ENCODE data around the gene SAMSN1. TPM values are rescaled to one million over a fixed set of nuclear protein-coding genes. Genes with fewer than 3 reads are reported as not detected.
A peak's percentile ranks its signal among the peaks of the same experiment; 100 is the strongest.
"Not testable (repeated sequence)": the region's sequence is repeated elsewhere in the genome, so short reads cannot be mapped to it uniquely, and the experiment has no call there.

Gene SAMSN1
- total RNA-seq, 2 experiments from 2014 or later, result 47.5 to 48.4 TPM

GRCh38 chr21:14560139-14560538, 14.0 kb upstream of the SAMSN1 start:
- peaks cover 6% of the 10 kb centered on the region for H3K36me3 Mint-ChIP-seq
- H3K27me3 Mint-ChIP-seq, result no peaks in the 10 kb centered on the region
- intact Hi-C loops (cut with micrococcal nuclease), result no loop called here
- H3K27ac Mint-ChIP-seq, result no peak overlapping the region
- peaks cover 23% of the 10 kb centered on the region for H3K4me1 Mint-ChIP-seq (ENCODE audit: low read depth)
- DNase-seq, result no peak
- CTCF ChIA-PET, result no interaction called here
- H3K9me3 Mint-ChIP-seq, result peaks cover 10% of the 10 kb centered on the region
- POLR2A ChIA-PET, result no interaction called here
- H3K4me3 Mint-ChIP-seq, result no peak overlapping the region

- Mint-ChIP-seq H3K9me3 (peaks cover 10% of the 10 kb centered on the region), H3K36me3 (peaks cover 6% of the 10 kb centered on the region), H3K27me3 (no peaks in the 10 kb centered on the region), H3K27ac (no peak overlapping the region), H3K4me1 (ENCODE audit: low read depth) (peaks cover 32% of the 10 kb centered on the region), H3K4me3 (no peak overlapping the region)
- CTCF ChIA-PET, result no interaction called here
- DNase-seq, result no peak
- POLR2A ChIA-PET, result no interaction called here
- intact Hi-C loops (cut with micrococcal nuclease), result no loop called here
These were observed 13.0 kb upstream of the SAMSN1 start for GRCh38 chr21:14559102-14559501.

GRCh38 chr21:14557413-14557812, 11.3 kb upstream of the SAMSN1 start:
- POLR2A ChIA-PET, result no interaction called here
- Mint-ChIP-seq H3K4me1 (ENCODE audit: low read depth) (peaks cover 32% of the 10 kb centered on the region), H3K9me3 (peaks cover 10% of the 10 kb centered on the region), H3K4me3 (no peak overlapping the region), H3K27me3 (no peaks in the 10 kb centered on the region), H3K36me3 (peaks cover 6% of the 10 kb centered on the region), H3K27ac (no peak overlapping the region)
- intact Hi-C loops (cut with micrococcal nuclease), result no loop called here
- no peak for DNase-seq
- CTCF ChIA-PET, result no interaction called here

- Mint-ChIP-seq H3K4me1 (ENCODE audit: low read depth) (peaks cover 35% of the 10 kb centered on the region), H3K4me3 (no peak overlapping the region), H3K27me3 (no peaks in the 10 kb centered on the region), H3K27ac (peak overlapping the region; percentile 16), H3K36me3 (peaks cover 1% of the 10 kb centered on the region), H3K9me3 (no peaks in the 10 kb centered on the region)
- peak; percentile 59 for DNase-seq
- intact Hi-C loops (cut with micrococcal nuclease), result no loop called here
- ChIA-PET POLR2A (no interaction called here), CTCF (interaction anchor here (1.5 kb wide), 1 partner anchor 32 kb away, joined by 3 read pairs; no protein-coding TSS in a partner anchor)
These were observed 8.8 kb upstream of the SAMSN1 start for GRCh38 chr21:14554948-14555347.

- intact Hi-C loops (cut with micrococcal nuclease), result no loop called here
- H3K9me3 Mint-ChIP-seq, result no peaks in the 10 kb centered on the region
These were observed 7.3 kb upstream of the SAMSN1 start for GRCh38 chr21:14553422-14553821.

GRCh38 chr21:14551741-14552140, 5.6 kb upstream of the SAMSN1 start:
- ChIA-PET CTCF (no interaction called here), POLR2A (no interaction called here)
- H3K36me3 Mint-ChIP-seq, result peaks cover 1% of the 10 kb centered on the region
- H3K9me3 Mint-ChIP-seq, result no peaks in the 10 kb centered on the region
- peaks cover 60% of the 10 kb centered on the region for H3K4me1 Mint-ChIP-seq (ENCODE audit: low read depth)
- H3K27ac Mint-ChIP-seq, result no peak overlapping the region
- H3K4me3 Mint-ChIP-seq, result no peak overlapping the region
- no peak for DNase-seq
- intact Hi-C loops (cut with micrococcal nuclease), result no loop called here
- no peaks in the 10 kb centered on the region for H3K27me3 Mint-ChIP-seq

More at GRCh38 chr21:14553422-14553821, 7.3 kb upstream of the SAMSN1 start:
- H3K27ac Mint-ChIP-seq, result no peak overlapping the region
- CTCF ChIA-PET, result interaction anchor here (1.0 to 1.1 kb wide), 2 partner anchors 10 to 183 kb away, joined by 4 read pairs; no protein-coding TSS in a partner anchor
- DNase-seq, result no peak
- peaks cover 48% of the 10 kb centered on the region for H3K4me1 Mint-ChIP-seq (ENCODE audit: low read depth)
- H3K4me3 Mint-ChIP-seq, result no peak overlapping the region
- POLR2A ChIA-PET, result no interaction called here
- no peaks in the 10 kb centered on the region for H3K27me3 Mint-ChIP-seq
- peaks cover 1% of the 10 kb centered on the region for H3K36me3 Mint-ChIP-seq

- intact Hi-C loops (cut with micrococcal nuclease), result no loop called here
These were observed 4.0 kb upstream of the SAMSN1 start for GRCh38 chr21:14550135-14550534.

GRCh38 chr21:14548779-14549178, 2.7 kb upstream of the SAMSN1 start:
- CTCF ChIA-PET, result no interaction called here
- intact Hi-C loops (cut with micrococcal nuclease), result loop anchor here (1.0 to 5.0 kb wide), 7 partner anchors 25 to 1184 kb away; no protein-coding TSS in a partner anchor
- no peaks in the 10 kb centered on the region for H3K27me3 Mint-ChIP-seq
- peak overlapping the region; percentile 82 for H3K27ac Mint-ChIP-seq
- peak overlapping the region; percentile 34 for H3K4me3 Mint-ChIP-seq
- no peak for DNase-seq
- POLR2A ChIA-PET, result no interaction called here
- H3K4me1 Mint-ChIP-seq (ENCODE audit: low read depth), result peaks cover 48% of the 10 kb centered on the region
- H3K9me3 Mint-ChIP-seq, result no peaks in the 10 kb centered on the region
- H3K36me3 Mint-ChIP-seq, result peaks cover 7% of the 10 kb centered on the region

More at GRCh38 chr21:14550135-14550534, 4.0 kb upstream of the SAMSN1 start:
- Mint-ChIP-seq H3K27ac (peak overlapping the region; percentile 18), H3K9me3 (no peaks in the 10 kb centered on the region), H3K4me3 (no peak overlapping the region), H3K36me3 (peaks cover 1% of the 10 kb centered on the region), H3K27me3 (no peaks in the 10 kb centered on the region), H3K4me1 (ENCODE audit: low read depth) (peaks cover 54% of the 10 kb centered on the region)
- POLR2A ChIA-PET, result interaction anchor here (0.6 to 0.7 kb wide), 2 partner anchors 15 to 81 kb away, joined by 3 read pairs; no protein-coding TSS in a partner anchor
- DNase-seq, result no peak
- CTCF ChIA-PET, result interaction anchor here (0.8 kb wide), 1 partner anchor 97 kb away, joined by 3 read pairs; no protein-coding TSS in a partner anchor

- POLR2A ChIA-PET, result interaction anchor here (1.2 kb wide), 1 partner anchor 21 kb away, joined by 3 read pairs; no protein-coding TSS in a partner anchor
- peaks cover 8% of the 10 kb centered on the region for H3K36me3 Mint-ChIP-seq
- H3K27ac Mint-ChIP-seq, result peak overlapping the region; percentile 82
- no peaks in the 10 kb centered on the region for H3K9me3 Mint-ChIP-seq
- no peaks in the 10 kb centered on the region for H3K27me3 Mint-ChIP-seq
- H3K4me1 Mint-ChIP-seq (ENCODE audit: low read depth), result peaks cover 50% of the 10 kb centered on the region
- DNase-seq, result no peak
- CTCF ChIA-PET, result interaction anchor here (0.7 kb wide), 1 partner anchor 8 kb away, joined by 3 read pairs; no protein-coding TSS in a partner anchor
- intact Hi-C loops (cut with micrococcal nuclease), result loop anchor here (1.0 to 5.0 kb wide), 10 partner anchors 25 to 1184 kb away; partner anchors contain the start of gene HSPA13
- H3K4me3 Mint-ChIP-seq, result peak overlapping the region; percentile 68
These were observed 1.9 kb upstream of the SAMSN1 start for GRCh38 chr21:14547834-14548513.

- H3K4me3 Mint-ChIP-seq, result not testable (repeated sequence)
These were observed 604 bp upstream of the SAMSN1 start for GRCh38 chr21:14546719-14547118.

GRCh38 chr21:14543983-14544382, 2.1 kb downstream of the SAMSN1 start:
- DNase-seq, result peak; percentile 22
- intact Hi-C loops (cut with micrococcal nuclease), result no loop called here

More at GRCh38 chr21:14546719-14547118, 604 bp upstream of the SAMSN1 start:
- not testable (repeated sequence) for DNase-seq, H3K27me3 Mint-ChIP-seq, H3K27ac Mint-ChIP-seq, H3K36me3 Mint-ChIP-seq, H3K9me3 Mint-ChIP-seq
- intact Hi-C loops (cut with micrococcal nuclease), result loop anchor here (1.0 to 5.0 kb wide), 10 partner anchors 12 to 1186 kb away; partner anchors contain the start of gene HSPA13
- ChIA-PET POLR2A (interaction anchor here (0.6 to 1.2 kb wide), 2 partner anchors 20 to 82 kb away, joined by 3 read pairs; no protein-coding TSS in a partner anchor), CTCF (interaction anchor here (0.9 kb wide), 1 partner anchor 191 kb away, joined by 3 read pairs; no protein-coding TSS in a partner anchor)
- H3K4me1 Mint-ChIP-seq (ENCODE audit: low read depth), result peaks cover 50% of the 10 kb centered on the region

GRCh38 chr21:14542638-14543037, 3.5 kb downstream of the SAMSN1 start:
- Mint-ChIP-seq H3K4me3 (peak overlapping the region; percentile 73), H3K27me3 (no peaks in the 10 kb centered on the region), H3K27ac (peak overlapping the region; percentile 83), H3K9me3 (peaks cover 4% of the 10 kb centered on the region), H3K4me1 (ENCODE audit: low read depth) (peaks cover 47% of the 10 kb centered on the region), H3K36me3 (peaks cover 26% of the 10 kb centered on the region)
- POLR2A ChIA-PET, result interaction anchor here (1.1 to 5.7 kb wide), 7 partner anchors 8 to 89 kb away, joined by 3 to 58 read pairs (median 6); no protein-coding TSS in a partner anchor
- CTCF ChIA-PET, result interaction anchor here (1.0 to 2.3 kb wide), 3 partner anchors 17 to 194 kb away, joined by 3 to 14 read pairs (median 3); no protein-coding TSS in a partner anchor
- no peak for DNase-seq
- intact Hi-C loops (cut with micrococcal nuclease), result no loop called here

More at GRCh38 chr21:14543983-14544382, 2.1 kb downstream of the SAMSN1 start:
- Mint-ChIP-seq H3K27ac (peak overlapping the region; percentile 95), H3K4me3 (peak overlapping the region; percentile 89), H3K4me1 (ENCODE audit: low read depth) (peaks cover 47% of the 10 kb centered on the region), H3K9me3 (peaks cover 4% of the 10 kb centered on the region), H3K36me3 (peaks cover 23% of the 10 kb centered on the region), H3K27me3 (no peaks in the 10 kb centered on the region)
- ChIA-PET CTCF (no interaction called here), POLR2A (interaction anchor here (1.4 to 5.7 kb wide), 4 partner anchors 9 to 37 kb away, joined by 3 to 58 read pairs (median 9); no protein-coding TSS in a partner anchor)
